Measurements from ENCODE around the gene DCHS2.

Gene DCHS2

DNA sequence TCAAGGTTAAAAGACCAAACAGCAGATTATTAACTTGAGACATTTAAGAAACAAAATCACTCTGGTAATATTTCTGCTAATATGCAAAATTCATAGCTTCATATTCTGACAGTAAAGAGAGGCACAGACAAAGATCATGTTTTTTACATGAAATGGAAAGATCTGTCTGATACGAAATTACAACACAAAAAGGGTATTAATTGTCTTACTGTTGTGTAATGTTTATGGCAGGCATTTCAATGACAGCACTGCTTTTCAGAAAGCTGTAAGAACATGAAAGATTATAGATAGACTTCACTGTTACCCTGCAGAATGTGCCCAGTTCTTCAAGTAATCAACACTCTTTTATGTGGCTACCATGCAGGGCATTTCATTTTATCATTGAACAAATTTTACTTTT is 15.4 kb downstream of the DCHS2 start:
- H3K36me3 Mint-ChIP-seq (ENCODE audit: insufficient read depth), result no peaks in the 10 kb centered on the region
- H3K9me3 Mint-ChIP-seq, result no peaks in the 10 kb centered on the region
- DNase-seq, result no peak
- ATAC-seq (replicated peaks), result no peak
- H3K27ac Mint-ChIP-seq, result no peak overlapping the region
- no peaks in the 10 kb centered on the region for H3K4me1 Mint-ChIP-seq (ENCODE audit: low read depth in 2 of 2)
- H3K27me3 Mint-ChIP-seq, result peaks cover 11 to 18% of the 10 kb centered on the region in 2 donors
- no peak overlapping the region for H3K4me3 Mint-ChIP-seq

DNA sequence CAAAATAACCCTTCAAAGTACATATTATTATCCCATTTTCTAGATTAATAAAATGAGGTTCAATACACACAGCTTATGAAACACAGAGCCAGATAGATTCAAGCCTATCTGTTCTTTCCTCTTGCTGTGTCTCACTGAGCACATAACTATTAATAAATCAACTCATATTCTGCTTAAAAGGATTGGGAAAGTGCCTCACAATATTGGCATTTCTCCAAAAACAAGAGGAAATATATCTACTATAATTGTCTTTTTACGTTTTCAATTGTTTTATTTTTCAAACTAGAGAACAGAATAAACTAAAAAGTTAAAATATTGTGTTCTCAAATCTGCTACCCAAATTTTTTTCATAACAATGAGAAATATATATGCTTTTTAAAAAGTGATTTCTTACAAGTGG is 15.8 kb downstream of the DCHS2 start:
- no peaks in the 10 kb centered on the region for H3K4me1 Mint-ChIP-seq (ENCODE audit: low read depth in 2 of 2)
- H3K27ac Mint-ChIP-seq, result no peak overlapping the region
- no peak for ATAC-seq (replicated peaks)
- peaks cover 11 to 18% of the 10 kb centered on the region in 2 donors for H3K27me3 Mint-ChIP-seq
- no peaks in the 10 kb centered on the region for H3K9me3 Mint-ChIP-seq
- H3K4me3 Mint-ChIP-seq, result no peak overlapping the region
- H3K36me3 Mint-ChIP-seq (ENCODE audit: insufficient read depth), result no peaks in the 10 kb centered on the region
- no peak for DNase-seq

DNA sequence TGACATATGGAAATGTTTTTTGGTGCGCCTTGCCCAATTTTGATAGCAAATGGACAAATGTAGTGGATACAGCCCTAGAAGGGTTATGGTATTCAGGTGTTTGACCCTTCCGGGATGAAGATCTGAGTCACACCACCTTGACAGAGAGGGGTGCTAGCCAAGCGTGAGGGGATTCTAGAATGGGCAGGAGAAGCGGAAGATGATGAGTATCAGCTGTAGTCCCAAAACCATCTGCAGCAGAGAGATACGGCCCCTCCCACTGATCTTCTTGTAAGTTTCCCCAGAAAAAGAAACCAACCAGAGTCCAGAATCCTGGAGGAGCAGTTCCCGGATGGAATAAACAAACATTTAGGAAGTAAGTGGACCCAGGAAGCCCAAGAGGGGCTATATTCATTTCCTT is 18.1 kb downstream of the DCHS2 start:
- peaks cover 18 to 28% of the 10 kb centered on the region in 2 donors for H3K27me3 Mint-ChIP-seq
- no peak overlapping the region for H3K27ac Mint-ChIP-seq
- H3K4me3 Mint-ChIP-seq, result no peak overlapping the region
- H3K36me3 Mint-ChIP-seq (ENCODE audit: insufficient read depth), result no peaks in the 10 kb centered on the region
- no peaks in the 10 kb centered on the region for H3K9me3 Mint-ChIP-seq
- no peaks in the 10 kb centered on the region for H3K4me1 Mint-ChIP-seq (ENCODE audit: low read depth in 2 of 2)
- DNase-seq (no peak), ATAC-seq (replicated peaks) (no peak)

DNA sequence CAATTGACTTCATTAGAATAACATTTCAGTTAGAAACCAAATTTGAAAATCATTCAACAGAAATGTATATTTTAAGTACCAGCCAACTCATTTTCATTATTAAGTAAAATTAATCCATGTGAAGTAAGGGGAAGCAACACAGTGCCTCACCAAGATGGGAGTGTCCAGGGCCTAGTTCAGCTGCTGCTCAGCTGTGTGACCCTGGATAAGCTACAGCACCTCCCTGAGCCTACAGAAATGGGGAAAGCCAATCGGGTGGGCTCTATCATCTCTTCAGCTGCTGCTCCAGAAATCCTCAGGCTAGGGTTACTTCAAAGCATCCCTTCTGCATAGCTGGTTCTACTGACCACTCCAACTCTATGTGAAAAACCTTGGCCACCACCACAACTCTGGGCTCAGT is 18.7 kb downstream of the DCHS2 start:
- no peak overlapping the region for H3K4me3 Mint-ChIP-seq
- H3K27me3 Mint-ChIP-seq, result peaks cover 18 to 28% of the 10 kb centered on the region in 2 donors
- no peaks in the 10 kb centered on the region for H3K36me3 Mint-ChIP-seq (ENCODE audit: insufficient read depth)
- H3K27ac Mint-ChIP-seq, result no peak overlapping the region
- DNase-seq (no peak), ATAC-seq (replicated peaks) (no peak)
- no peaks in the 10 kb centered on the region for H3K9me3 Mint-ChIP-seq
- no peaks in the 10 kb centered on the region for H3K4me1 Mint-ChIP-seq (ENCODE audit: low read depth in 2 of 2)

DNA sequence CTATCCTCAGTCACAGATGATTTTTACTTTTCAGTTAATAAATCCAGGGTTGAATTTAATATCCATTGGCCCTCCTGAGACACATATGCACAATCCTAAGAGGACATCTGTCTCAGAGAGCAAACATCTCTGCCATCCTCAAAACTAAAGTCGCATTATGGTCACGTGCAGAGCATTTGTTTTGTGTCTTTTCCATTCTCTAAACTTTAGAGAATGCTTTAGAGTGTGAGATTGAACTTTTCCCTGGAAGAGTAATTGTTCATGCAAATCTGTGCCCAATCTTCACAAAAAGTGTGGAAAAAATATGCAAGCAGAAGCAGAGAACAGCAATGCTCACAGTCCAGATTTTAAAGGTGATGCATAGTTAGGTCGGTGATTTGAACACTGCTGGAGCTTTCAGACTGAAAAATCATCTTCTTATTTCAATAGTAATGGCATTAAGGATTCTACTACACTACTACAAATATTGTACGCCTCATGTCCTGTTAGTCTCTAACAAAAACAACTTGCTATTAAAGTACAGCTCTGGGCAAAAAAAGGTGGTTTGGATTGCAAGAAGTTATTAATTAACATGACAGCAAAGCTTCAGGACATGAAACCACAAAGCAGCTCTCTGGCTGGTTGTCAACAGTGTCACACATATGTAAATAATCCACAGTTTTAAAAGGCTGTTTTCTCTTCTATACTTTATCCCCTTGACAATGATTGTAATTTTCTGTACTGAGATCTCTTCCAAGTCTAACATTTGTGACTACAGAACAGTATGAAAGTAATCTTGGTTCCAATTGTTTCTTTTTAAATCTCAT is 19.9 kb downstream of the DCHS2 start:
- H3K27me3 Mint-ChIP-seq, result peaks cover 12 to 28% of the 10 kb centered on the region in 2 donors
- no peak for DNase-seq

DNA sequence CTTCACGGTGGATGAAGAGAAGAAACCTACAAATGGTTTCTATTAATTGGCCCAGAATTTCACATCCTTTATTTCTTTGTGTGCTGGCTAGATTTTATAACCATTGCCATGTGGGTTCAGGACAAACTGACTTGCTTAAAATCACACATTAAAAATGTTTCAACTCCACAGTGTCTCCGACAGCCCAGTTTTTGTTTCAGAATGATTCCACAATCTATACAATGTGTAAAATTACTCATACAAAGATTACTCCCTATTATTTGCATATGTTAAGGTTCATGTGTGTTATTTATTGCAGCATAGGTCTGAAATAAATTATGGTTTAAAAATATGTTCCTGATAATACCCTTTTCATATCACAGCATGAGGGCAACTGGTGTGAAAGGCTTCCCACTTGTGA is 20.6 kb downstream of the DCHS2 start:
- no peak overlapping the region for H3K4me3 Mint-ChIP-seq
- H3K27ac Mint-ChIP-seq, result no peak overlapping the region
- DNase-seq, result no peak
- H3K9me3 Mint-ChIP-seq, result no peaks in the 10 kb centered on the region
- H3K4me1 Mint-ChIP-seq (ENCODE audit: low read depth in 2 of 2), result no peaks in the 10 kb centered on the region
- H3K27me3 Mint-ChIP-seq, result peaks cover 12 to 28% of the 10 kb centered on the region in 2 donors
- ATAC-seq (replicated peaks), result no peak
- no peaks in the 10 kb centered on the region for H3K36me3 Mint-ChIP-seq (ENCODE audit: insufficient read depth)

More for the DNA sequence above, 19.9 kb downstream of the DCHS2 start:
- Mint-ChIP-seq H3K4me3 (no peak overlapping the region), H3K9me3 (no peaks in the 10 kb centered on the region), H3K27ac (no peak overlapping the region), H3K4me1 (ENCODE audit: low read depth in 2 of 2) (no peaks in the 10 kb centered on the region), H3K36me3 (ENCODE audit: insufficient read depth) (no peaks in the 10 kb centered on the region)
- ATAC-seq (replicated peaks), result no peak

DNA sequence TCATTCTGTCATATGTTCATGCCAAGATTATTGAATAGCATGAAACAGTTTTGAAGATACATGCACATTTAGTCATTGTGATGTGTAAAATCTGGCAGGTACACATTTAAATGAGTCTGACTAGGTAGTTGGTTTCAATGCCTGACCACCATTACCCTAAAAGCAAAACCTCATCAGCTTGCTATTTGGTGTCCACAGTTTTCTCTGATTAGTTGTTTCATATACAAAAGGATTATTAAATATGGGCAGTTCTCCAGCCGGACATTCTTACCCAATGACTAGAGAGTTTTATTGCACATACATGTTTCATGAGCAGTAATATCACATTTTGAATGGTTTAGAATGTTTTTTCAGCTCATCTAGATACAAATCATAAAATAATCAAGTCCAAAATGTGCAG is 23.7 kb downstream of the DCHS2 start:
- no peak for ATAC-seq (replicated peaks)

DNA sequence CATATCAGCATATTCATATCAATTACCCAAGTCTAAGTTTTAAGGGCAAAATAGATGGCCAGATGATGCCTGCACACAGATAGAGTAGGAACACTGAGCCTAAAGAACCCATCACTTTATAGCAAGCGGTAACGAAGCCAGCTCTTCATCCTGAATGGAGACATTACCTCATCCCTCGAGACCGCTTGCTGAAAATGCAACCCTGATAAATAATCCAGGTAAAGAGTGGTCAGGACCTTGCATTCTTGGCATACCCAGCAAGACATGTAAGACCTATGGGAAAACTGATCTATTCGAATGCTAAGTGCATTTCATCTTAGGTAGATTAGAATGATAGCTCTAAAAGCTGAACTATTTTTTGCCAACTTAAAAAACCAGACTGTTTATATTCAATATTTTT is 25.3 kb downstream of the DCHS2 start:
- H3K27ac Mint-ChIP-seq, result no peak overlapping the region
- H3K9me3 Mint-ChIP-seq, result no peaks in the 10 kb centered on the region
- peaks cover 10 to 20% of the 10 kb centered on the region in 2 donors for H3K27me3 Mint-ChIP-seq
- no peak overlapping the region for H3K4me3 Mint-ChIP-seq
- no peak for DNase-seq
- H3K36me3 Mint-ChIP-seq (ENCODE audit: insufficient read depth), result no peaks in the 10 kb centered on the region
- no peak for ATAC-seq (replicated peaks)
- H3K4me1 Mint-ChIP-seq (ENCODE audit: low read depth in 2 of 2), result no peaks in the 10 kb centered on the region

More for the DNA sequence above, 23.7 kb downstream of the DCHS2 start:
- Mint-ChIP-seq H3K4me3 (no peak overlapping the region), H3K27ac (no peak overlapping the region), H3K36me3 (ENCODE audit: insufficient read depth) (no peaks in the 10 kb centered on the region), H3K27me3 (peaks cover 10 to 12% of the 10 kb centered on the region in 2 donors), H3K9me3 (no peaks in the 10 kb centered on the region), H3K4me1 (ENCODE audit: low read depth in 2 of 2) (no peaks in the 10 kb centered on the region)
- no peak for DNase-seq

DNA sequence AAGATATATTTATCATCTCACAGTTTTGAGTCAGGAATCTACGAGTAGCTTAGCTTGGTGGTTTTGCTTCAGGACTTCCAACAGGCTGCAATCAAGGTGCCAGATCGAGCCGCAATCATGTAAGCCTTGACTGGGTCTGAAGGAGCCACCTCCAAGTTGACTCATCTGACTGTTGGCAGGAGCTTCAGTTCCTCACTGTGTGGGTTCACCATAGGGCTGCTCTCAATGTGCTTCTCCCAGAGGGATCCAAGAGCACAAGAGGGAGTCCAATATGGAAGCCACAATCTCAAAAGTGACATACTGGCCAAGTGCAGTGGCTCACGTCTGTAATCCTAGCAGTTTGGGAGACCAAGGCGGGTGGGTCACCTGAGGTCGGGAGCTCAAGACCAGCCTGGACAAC is 26.5 kb downstream of the DCHS2 start:
- Mint-ChIP-seq H3K27ac (no peak overlapping the region), H3K27me3 (peaks cover 8 to 20% of the 10 kb centered on the region in 2 donors), H3K4me1 (ENCODE audit: low read depth in 2 of 2) (no peaks in the 10 kb centered on the region), H3K4me3 (no peak overlapping the region), H3K36me3 (ENCODE audit: insufficient read depth) (no peaks in the 10 kb centered on the region), H3K9me3 (no peaks in the 10 kb centered on the region)
- no peak for ATAC-seq (replicated peaks)
- DNase-seq, result no peak

DNA sequence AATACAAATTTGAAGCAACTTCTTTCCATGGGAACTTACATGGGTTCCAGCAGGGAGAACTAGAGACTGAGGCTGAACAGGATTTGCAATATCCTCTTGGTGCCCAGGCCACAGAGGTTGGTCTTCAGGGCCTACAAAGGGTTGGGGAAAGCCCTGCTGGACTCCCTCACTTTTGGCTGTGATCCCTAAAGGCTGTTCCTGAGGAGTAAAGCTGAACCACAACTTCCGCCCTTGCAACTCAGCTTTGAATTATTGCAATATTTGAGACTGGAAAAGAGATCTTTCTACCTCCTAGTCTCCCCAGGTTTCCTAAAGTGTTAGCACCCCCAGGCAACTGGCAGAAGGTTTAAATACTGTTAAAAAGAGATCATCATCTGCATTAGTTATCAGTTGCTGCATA is 26.9 kb downstream of the DCHS2 start:
- no peak overlapping the region for H3K27ac Mint-ChIP-seq
- ATAC-seq (replicated peaks), result no peak

DNA sequence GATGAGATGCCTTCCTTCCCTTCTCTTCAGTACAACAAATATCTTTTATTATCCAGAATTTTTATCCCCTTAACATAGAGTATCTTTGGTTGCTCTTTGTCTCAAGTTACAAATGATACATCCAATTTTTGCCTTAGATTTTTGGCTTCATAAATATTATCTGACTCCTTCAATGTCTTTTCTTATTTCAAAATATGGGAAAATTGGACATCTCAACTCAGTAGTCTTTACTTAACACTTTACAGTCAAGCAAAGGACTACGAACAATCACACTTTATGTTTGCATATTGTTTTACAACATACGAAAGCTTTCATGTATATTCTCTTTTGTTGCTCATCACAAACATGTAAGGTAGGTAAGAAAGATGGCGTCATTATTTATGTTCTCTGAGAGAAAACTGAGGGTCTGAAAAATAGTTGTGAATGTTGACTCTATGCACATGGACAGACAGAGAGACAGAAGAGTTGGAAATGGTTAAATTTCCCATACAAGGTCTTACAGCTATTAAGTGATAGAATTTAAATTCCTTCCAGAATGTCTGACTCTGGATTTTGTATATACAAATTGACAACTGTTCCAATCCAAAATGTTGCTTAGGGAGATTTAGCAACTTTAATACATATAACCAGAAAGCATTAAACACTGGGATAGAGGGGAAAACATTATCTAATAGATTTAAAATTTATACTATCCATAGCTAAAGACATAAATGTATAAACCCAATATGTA is 29.4 kb downstream of the DCHS2 start:
- no peak overlapping the region for H3K27ac Mint-ChIP-seq
- H3K4me1 Mint-ChIP-seq (ENCODE audit: low read depth in 2 of 2), result no peaks in the 10 kb centered on the region
- no peaks in the 10 kb centered on the region for H3K9me3 Mint-ChIP-seq
- H3K4me3 Mint-ChIP-seq, result no peak overlapping the region
- no peaks in the 10 kb centered on the region for H3K36me3 Mint-ChIP-seq (ENCODE audit: insufficient read depth)
- ATAC-seq (replicated peaks) (no peak), DNase-seq (no peak)
- H3K27me3 Mint-ChIP-seq, result peaks cover 13 to 16% of the 10 kb centered on the region in 2 donors

More for the DNA sequence above, 26.9 kb downstream of the DCHS2 start:
- Mint-ChIP-seq H3K36me3 (ENCODE audit: insufficient read depth) (no peaks in the 10 kb centered on the region), H3K9me3 (no peaks in the 10 kb centered on the region), H3K4me3 (no peak overlapping the region), H3K4me1 (ENCODE audit: low read depth in 2 of 2) (no peaks in the 10 kb centered on the region), H3K27me3 (peaks cover 8 to 16% of the 10 kb centered on the region in 2 donors)
- no peak for DNase-seq

DNA sequence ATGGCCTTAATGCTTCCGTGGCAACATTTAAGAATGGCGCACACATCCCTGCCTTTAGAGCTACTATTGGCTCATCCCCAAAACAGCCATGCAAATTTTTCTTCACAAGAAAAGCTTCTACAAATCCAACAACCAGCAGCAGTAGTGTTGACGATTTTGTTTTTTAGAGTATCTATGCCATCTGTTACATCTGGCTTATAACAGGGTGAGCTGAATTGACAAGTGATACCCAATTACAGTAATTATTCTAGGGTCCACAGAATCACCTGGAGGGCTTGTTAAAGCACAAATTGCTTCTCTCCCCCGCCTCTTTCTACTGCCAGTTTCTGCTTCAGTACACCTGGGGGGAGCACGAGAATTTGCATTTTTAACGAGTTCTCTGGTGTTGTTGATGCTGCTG is 34.1 kb downstream of the DCHS2 start:
- no peak overlapping the region for H3K27ac Mint-ChIP-seq
- H3K4me3 Mint-ChIP-seq, result no peak overlapping the region
- ATAC-seq (replicated peaks), result no peak
- no peaks in the 10 kb centered on the region for H3K36me3 Mint-ChIP-seq (ENCODE audit: insufficient read depth)
- H3K27me3 Mint-ChIP-seq, result peaks cover 8 to 20% of the 10 kb centered on the region in 2 donors
- H3K9me3 Mint-ChIP-seq, result peaks cover 0 to 2% of the 10 kb centered on the region in 2 donors
- DNase-seq, result no peak
- H3K4me1 Mint-ChIP-seq (ENCODE audit: low read depth in 2 of 2), result no peaks in the 10 kb centered on the region

DNA sequence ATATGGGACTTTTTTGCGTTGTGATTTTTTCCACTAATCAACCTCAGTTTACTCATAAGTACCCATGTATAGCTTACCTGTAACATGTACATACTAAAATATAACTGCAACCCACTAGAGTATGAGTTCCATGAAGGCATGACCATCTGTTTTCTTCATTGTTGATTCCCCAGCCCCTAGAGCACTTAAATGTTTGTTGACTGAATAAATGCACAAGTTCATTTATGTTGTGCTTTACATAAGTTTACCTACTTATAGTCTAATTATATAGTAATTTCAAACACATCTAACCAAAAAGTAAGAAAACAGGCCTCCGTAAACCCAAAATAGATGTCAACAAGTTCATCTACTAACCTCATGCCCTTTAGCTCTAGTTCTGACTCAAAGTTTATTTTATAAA is 34.7 kb downstream of the DCHS2 start:
- Mint-ChIP-seq H3K27ac (no peak overlapping the region), H3K9me3 (peaks cover 0 to 2% of the 10 kb centered on the region in 2 donors), H3K4me3 (no peak overlapping the region), H3K27me3 (peaks cover 3 to 20% of the 10 kb centered on the region in 2 donors), H3K36me3 (ENCODE audit: insufficient read depth) (no peaks in the 10 kb centered on the region), H3K4me1 (ENCODE audit: low read depth in 2 of 2) (no peaks in the 10 kb centered on the region)
- no peak for ATAC-seq (replicated peaks)
- DNase-seq, result no peak

DNA sequence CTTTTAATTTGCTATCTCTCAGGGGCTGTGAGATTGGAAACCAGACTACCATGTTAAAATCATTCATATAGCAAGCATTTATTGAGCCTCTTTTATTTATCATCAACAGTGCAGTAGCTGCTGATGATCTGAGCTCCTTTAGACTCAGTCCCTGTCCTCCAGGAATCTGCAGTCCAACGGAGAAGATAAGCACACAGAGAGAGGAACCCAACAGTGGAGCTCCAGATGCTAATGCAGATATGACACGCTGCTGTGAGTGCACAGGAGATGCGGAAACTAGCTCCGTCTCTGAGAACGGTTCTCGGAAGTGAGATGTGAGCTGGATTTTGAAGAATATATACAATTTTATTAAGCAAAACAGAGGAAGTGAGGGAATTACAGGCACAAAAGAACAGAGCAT is 35.4 kb downstream of the DCHS2 start:
- H3K27ac Mint-ChIP-seq, result no peak overlapping the region
- H3K9me3 Mint-ChIP-seq, result peaks cover 0 to 2% of the 10 kb centered on the region in 2 donors
- ATAC-seq (replicated peaks) (no peak), DNase-seq (no peak)
- no peaks in the 10 kb centered on the region for H3K4me1 Mint-ChIP-seq (ENCODE audit: low read depth in 2 of 2)
- no peaks in the 10 kb centered on the region for H3K36me3 Mint-ChIP-seq (ENCODE audit: insufficient read depth)
- peaks cover 0 to 20% of the 10 kb centered on the region in 2 donors for H3K27me3 Mint-ChIP-seq
- H3K4me3 Mint-ChIP-seq, result no peak overlapping the region
